GM23248 (cell line): ENCODE data around the gene MTUS2.

Experiments used
- EZH2 ChIP-seq: fragments of 200-600 bp; sonication (generic); IDR thresholded peaks from 2 replicates; pipeline ENCODE4 v1.6.1; 2018; ENCODE audit warnings: antibody characterized with exemption, mild to moderate bottlenecking; ENCODE audit not compliant: insufficient read depth, poor library complexity, severe bottlenecking
- EZH2phosphoT487 ChIP-seq: fragments of 200-600 bp; sonication (generic); IDR thresholded peaks from 2 replicates; pipeline ENCODE4 v1.6.1; 2018; ENCODE audit warnings: antibody characterized with exemption, moderate library complexity, mild to moderate bottlenecking, low read depth; ENCODE audit not compliant: insufficient read depth

GRCh38 chr13:29170436-29171082, 350.4 kb downstream of the MTUS2 start:
- TF ChIP-seq EZH2 (no peak), EZH2phosphoT487 (no peak)
